ENCODE measurements around the gene FPR2.

FPR2 gene

DNA sequence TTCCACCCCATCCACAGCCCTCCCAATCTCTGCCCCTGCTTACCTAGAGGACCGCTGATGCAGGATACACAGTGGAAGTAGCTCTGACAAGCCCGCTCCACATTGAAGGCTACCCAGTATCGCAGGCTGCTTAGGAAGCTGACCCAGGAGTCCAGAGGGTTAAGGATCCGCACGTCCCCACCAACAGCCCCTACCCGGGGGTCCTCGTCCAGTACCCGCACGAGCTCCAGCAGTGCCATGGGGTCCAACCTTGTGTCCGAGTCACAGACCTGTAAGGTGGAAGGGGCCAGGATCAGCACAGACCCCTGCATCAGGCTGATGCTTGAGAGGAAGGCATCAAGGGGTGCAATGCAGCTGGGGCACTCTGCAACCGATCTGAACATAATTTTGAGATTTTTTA is 44.1 kb upstream of the FPR2 start:
- H3K4me3 ChIP-seq (ENCODE audit: low read depth, low read length): no peak overlapping the region
- TF ChIP-seq CTCF (IDR thresholded peaks at IDR 0.05; ENCODE audit: low read depth, low read length): no peak

DNA sequence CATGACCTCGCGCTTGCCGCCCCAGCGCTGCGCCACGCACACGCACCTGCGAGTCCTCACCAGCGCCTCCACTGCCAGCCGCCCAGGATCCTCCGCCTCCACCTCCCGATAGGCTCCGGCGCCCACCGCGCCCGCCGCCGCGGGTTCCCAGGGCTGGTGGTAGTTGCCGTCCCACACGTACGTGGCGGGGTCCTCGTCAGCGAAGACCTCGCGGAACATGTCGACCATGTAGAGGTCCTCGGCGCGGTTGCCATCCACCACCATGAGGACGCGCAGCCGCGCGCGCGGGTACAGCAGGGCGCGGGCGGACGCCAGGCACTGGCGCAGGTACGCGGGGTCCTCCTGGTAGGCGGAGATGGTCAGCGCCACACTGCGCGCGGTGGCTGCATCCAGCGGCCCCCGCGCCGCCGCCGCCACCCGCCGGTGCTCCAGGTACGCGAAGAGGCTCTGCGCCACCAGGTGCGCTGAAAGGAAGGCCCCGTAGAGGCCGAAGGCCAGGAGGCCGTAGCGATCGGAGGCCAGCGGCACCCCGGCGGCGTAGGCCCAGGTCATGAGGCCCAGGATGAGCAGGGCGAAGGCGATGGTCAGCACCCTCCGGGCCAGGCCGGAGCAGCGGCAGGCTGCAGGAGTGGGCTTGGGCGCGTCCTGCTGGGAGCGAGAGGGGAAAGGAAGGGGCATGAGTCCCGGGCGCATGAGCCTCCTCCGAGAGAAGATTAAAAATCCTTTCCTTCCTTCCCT is 41.6 kb upstream of the FPR2 start:
- no peak for TF ChIP-seq CTCF (IDR thresholded peaks at IDR 0.05; ENCODE audit: low read depth, low read length)
- H3K4me3 ChIP-seq (ENCODE audit: low read depth, low read length): no peak overlapping the region

DNA sequence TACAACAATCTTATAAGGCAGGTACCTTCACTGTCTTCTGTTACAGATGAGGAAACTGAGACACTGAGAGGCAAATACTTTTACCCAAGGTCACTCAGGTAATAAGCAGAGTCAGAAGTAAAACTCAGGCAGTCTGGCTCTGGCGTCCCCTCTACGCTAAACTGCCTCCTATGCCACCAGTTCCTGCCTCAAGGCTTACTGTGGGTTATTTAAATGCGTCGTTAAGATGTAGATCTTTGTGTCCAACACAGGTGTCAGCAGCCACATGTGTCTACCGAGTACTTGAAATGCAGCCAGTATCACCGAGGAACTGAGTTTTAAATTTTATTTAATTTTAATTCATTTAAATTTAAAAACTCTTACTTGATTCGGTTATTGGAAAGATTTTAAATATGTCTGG is 39.1 kb upstream of the FPR2 start:
- TF ChIP-seq CTCF (IDR thresholded peaks at IDR 0.05; ENCODE audit: low read depth, low read length): no peak
- no peak overlapping the region for H3K4me3 ChIP-seq (ENCODE audit: low read depth, low read length)

DNA sequence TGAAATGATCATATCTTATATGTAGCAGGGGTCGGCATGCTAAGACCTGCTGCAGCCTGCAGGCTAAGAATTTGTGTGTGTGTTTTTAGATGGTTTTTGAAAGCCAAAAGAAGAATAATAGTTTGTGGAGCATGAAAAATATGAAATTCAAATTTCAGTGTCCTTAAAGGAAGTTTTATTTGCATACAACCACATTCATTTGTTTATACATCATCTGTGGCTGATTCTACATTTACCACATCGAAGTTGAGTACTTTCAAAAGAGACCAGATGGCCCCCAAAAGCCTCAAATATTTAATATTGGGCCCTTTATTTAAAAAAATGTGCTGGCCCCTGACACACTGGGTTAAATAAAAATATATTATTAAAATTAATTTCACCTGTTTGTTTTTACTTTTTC is 38.5 kb upstream of the FPR2 start:
- TF ChIP-seq CTCF (IDR thresholded peaks at IDR 0.05; ENCODE audit: low read depth, low read length): no peak
- no peak overlapping the region for H3K4me3 ChIP-seq (ENCODE audit: low read depth, low read length)

DNA sequence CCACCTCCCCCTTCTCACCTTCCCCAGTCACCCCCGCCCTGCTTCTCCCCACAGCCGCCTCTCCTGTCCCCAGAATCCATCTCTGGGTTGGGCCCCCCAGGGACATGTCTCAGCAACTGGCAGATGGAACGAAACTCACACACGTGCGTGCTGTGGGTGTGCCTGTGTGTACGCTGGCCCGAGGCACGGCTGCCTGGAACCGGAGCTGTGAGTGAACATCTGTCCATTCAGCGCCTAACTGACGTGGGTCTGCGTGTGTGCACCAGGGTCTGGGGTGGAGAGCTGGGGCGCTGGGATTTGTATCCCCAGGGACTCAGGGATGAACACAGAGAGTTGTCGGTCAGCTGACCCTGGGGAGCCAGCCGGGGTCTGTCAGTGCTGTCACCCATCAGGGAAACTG is 36.4 kb upstream of the FPR2 start:
- TF ChIP-seq CTCF (IDR thresholded peaks at IDR 0.05; ENCODE audit: low read depth, low read length): no peak
- no peak overlapping the region for H3K4me3 ChIP-seq (ENCODE audit: low read depth, low read length)

DNA sequence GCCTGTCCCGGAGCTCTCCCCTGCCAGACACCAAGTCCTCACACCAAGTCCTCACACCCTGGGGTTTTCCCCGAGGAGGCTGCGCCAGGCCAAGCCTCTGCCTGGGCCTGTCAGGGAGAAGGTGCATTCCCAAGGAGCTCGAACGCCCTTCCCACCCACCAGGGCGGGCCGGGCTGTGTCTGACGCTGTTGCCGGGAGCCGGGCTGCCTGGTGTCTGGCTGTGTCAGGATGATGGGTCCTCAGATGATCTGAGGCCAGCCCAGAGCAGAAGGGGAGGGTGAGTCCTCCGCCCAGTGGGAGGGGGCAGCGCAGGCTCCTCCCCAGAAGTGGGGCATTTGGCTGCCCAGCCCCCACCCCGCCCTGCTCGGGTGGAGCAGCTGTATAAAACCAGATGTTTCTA is 34.9 kb upstream of the FPR2 start:
- TF ChIP-seq CTCF (IDR thresholded peaks at IDR 0.05; ENCODE audit: low read depth, low read length): no peak

GRCh38 chr19:51727349-51727880 is 33.6 kb upstream of the FPR2 start:
- TF ChIP-seq CTCF (IDR thresholded peaks at IDR 0.05; ENCODE audit: low read depth, low read length): no peak
- H3K4me3 ChIP-seq (ENCODE audit: low read depth, low read length): no peak overlapping the region

More for the DNA sequence above, 34.9 kb upstream of the FPR2 start:
- no peak overlapping the region for H3K4me3 ChIP-seq (ENCODE audit: low read depth, low read length)

Measured in WI38 (cell line).